GM12878 (cell line): ENCODE results near the gene SH3D19. TPM values are rescaled to one million over a fixed set of nuclear protein-coding genes. Genes with fewer than 3 reads are reported as not detected.

Source experiments
- ATAC-seq: fragments of 200-7000 bp; cut with Tn5 transposase; 3 replicates; pipeline ENCODE4 v1.9.1; 2020; ENCODE audit warnings: mild to moderate bottlenecking, moderate library complexity
- BruUV-seq: library from RNA; stranded (reverse); fragments of 400-500 nt; replicated peaks from 2 replicates; lab custom pipeline; 2021; lab: Mats Ljungman, UMichigan
- CTCF ChIA-PET: fragments of 300-600 bp; sonication (Branson Sonifier 250); formaldehyde crosslinking; extraction: SDS; loops from one replicate; lab custom pipeline; 2021; ENCODE audit warnings: inconsistent platforms; lab: Yijun Ruan, JAX
- POLR2A ChIA-PET: fragments of 350-600 bp; formaldehyde crosslinking; extraction: SDS; loops from one replicate; lab custom pipeline; 2021; ENCODE audit warnings: inconsistent platforms; lab: Charles Lee
- RAD21 ChIA-PET: fragments of 300-600 bp; sonication (Branson Sonifier 250); formaldehyde crosslinking; loops from one replicate; lab custom pipeline; 2023; ENCODE audit warnings: antibody characterized with exemption; ENCODE audit not compliant: unreplicated experiment; lab: Charles Lee
- SMC1A ChIA-PET: fragments of 300-600 bp; sonication (Branson Sonifier 250); formaldehyde crosslinking; loops from one replicate; lab custom pipeline; 2023; ENCODE audit not compliant: unreplicated experiment, uncharacterized antibody; lab: Charles Lee
- DNase-seq: peaks from one replicate; pipeline ENCODE4 v3.0.0-alpha.2; 2011; ENCODE audit warnings: low read depth, low spot score
- FAIRE-seq: peaks from 3 replicates; lab custom pipeline; 2011; peaks lifted over from hg19 to GRCh38; lab: Jason Lieb, UNC
- H2AFZ ChIP-seq: 2 replicates; pipeline ENCODE4 v1.6.0; 2011; ENCODE audit warnings: low read depth, low read length, control low read depth; ENCODE audit not compliant: control insufficient read depth
- H3K27ac ChIP-seq: 2 replicates; pipeline ENCODE4 v1.5.1; 2011; ENCODE audit warnings: control low read depth; ENCODE audit not compliant: control insufficient read depth, insufficient read depth
- H3K27me3 ChIP-seq, 2 experiments: replicated peaks in 1 of 2; 2 replicates each; pipeline versions ENCODE4 v1.6.0 to v1.6.1; 2011; ENCODE audit warnings: low read length in 1 of 2; ENCODE audit not compliant: control insufficient read depth in 2 of 2, insufficient read depth in 2 of 2
- H3K36me3 ChIP-seq, 2 experiments: 2 replicates each; pipeline ENCODE4 v1.5.1; 2011; ENCODE audit warnings: low read length in 1 of 2; ENCODE audit not compliant: control insufficient read depth in 2 of 2, insufficient read depth in 2 of 2
- H3K4me1 ChIP-seq: 2 replicates; pipeline ENCODE4 v1.6.1; 2011; ENCODE audit warnings: mild to moderate bottlenecking, low read length, moderate library complexity, mixed read lengths; ENCODE audit not compliant: control insufficient read depth, insufficient read depth
- H3K4me2 ChIP-seq: 2 replicates; pipeline ENCODE4 v1.6.0; 2011; ENCODE audit warnings: control low read depth; ENCODE audit not compliant: control insufficient read depth, insufficient read depth
- H3K4me3 ChIP-seq: fragments of 200-600 bp; sonication (generic); 2 replicates; pipeline ENCODE4 v1.5.1; 2016
- H3K79me2 ChIP-seq: 2 replicates; pipeline ENCODE4 v1.6.0; 2011; ENCODE audit warnings: low read length; ENCODE audit not compliant: control insufficient read depth, insufficient read depth
- H3K9ac ChIP-seq: 2 replicates; pipeline ENCODE4 v1.8.0; 2011; ENCODE audit warnings: low read length, control low read depth, mixed read lengths; ENCODE audit not compliant: control insufficient read depth, insufficient read depth
- H3K9me3 ChIP-seq: replicated peaks from 3 replicates; pipeline ENCODE4 v1.5.1; 2011; ENCODE audit warnings: mild to moderate bottlenecking, low read length; ENCODE audit not compliant: control insufficient read depth, insufficient read depth
- H4K20me1 ChIP-seq: 2 replicates; pipeline ENCODE4 v1.6.0; 2011; ENCODE audit not compliant: control insufficient read depth, insufficient read depth
- CBFB ChIP-seq: IDR thresholded peaks from 2 replicates; pipeline ENCODE4 v1.6.1; 2016; ENCODE audit warnings: antibody characterized with exemption, low read depth
- CHD4 ChIP-seq: fragments of 200-600 bp; sonication (generic); IDR thresholded peaks from 2 replicates; pipeline ENCODE4 v1.6.1; 2016; ENCODE audit warnings: mild to moderate bottlenecking
- IKZF1 ChIP-seq: fragments of 450-650 bp; conservative IDR thresholded peaks from 2 replicates; pipeline ENCODE4 v1.6.1; 2017; ENCODE audit warnings: antibody characterized with exemption, mild to moderate bottlenecking
- NRF1 ChIP-seq: conservative IDR thresholded peaks from 2 replicates; pipeline ENCODE4 v1.6.1; 2011; ENCODE audit warnings: mild to moderate bottlenecking, low read depth, low read length, improper control_type of control experiment
- SMAD1 ChIP-seq: fragments of 450-650 bp; IDR thresholded peaks from 2 replicates; pipeline ENCODE4 v1.6.1; 2018; ENCODE audit warnings: mild to moderate bottlenecking, low read depth; ENCODE audit not compliant: partially characterized antibody
- SPI1 ChIP-seq: IDR thresholded peaks from 2 replicates; pipeline ENCODE4 v1.6.1; 2011; ENCODE audit warnings: low read depth, mild to moderate bottlenecking, low read length, moderate library complexity, borderline replicate concordance; ENCODE audit not compliant: insufficient read depth
- SRF ChIP-seq, 2 experiments: IDR thresholded peaks; 2 replicates each; pipeline ENCODE4 v1.6.1; 2011; ENCODE audit warnings: low read depth in 2 of 2, low read length in 2 of 2, mild to moderate bottlenecking in 1 of 2, moderate library complexity in 1 of 2
- YBX1 ChIP-seq: fragments of 450-650 bp; IDR thresholded peaks from 2 replicates; pipeline ENCODE4 v1.6.1; 2016; ENCODE audit warnings: antibody characterized with exemption
- WGBS: methylation state at CpG from one replicate; pipeline ENCODE4 v1.1.6; 2016; ENCODE audit warnings: low lambda C conversion rate; ENCODE audit not compliant: insufficient replicate concordance, insufficient coverage; ENCODE audit errors: missing lambda C conversion rate; 5-methylcytosine and 5-hydroxymethylcytosine counted together
- in situ Hi-C: fragments of 300-500 bp; cut with MboI; formaldehyde crosslinking; loops from 9 replicates; pipeline ENCODE4 v1.14.3; 2018; ENCODE audit warnings: mixed read lengths
- intact Hi-C: fragments of 100-400 bp; cut with micrococcal nuclease; formaldehyde crosslinking; loops from one replicate; pipeline ENCODE4 v1.14.2; 2022; ENCODE audit not compliant: unreplicated experiment
- polyA plus RNA-seq, 11 experiments: library from polyadenylated mRNA; depleted of rRNA in 4 of 11; unstranded in 6 of 11; stranded (reverse) in 5 of 11; fragments of >200 nt; fragmentation: Nextera tagmentation in 4 of 11; fragmentation: Illumina TruSeq in 1 of 11; extraction: Ambion mirVana in 4 of 11; extraction: Trizol in 1 of 11; gene quantifications; 1 replicate in 1 of 11; 2 replicates in 10 of 11; pipeline versions ENCODE4 v1.2.1 to v1.2.3, GENCODE V29; 2011 to 2016; ENCODE audit warnings: inconsistent platforms in 2 of 11, missing spikeins in 2 of 11, low read depth in 1 of 11
- total RNA-seq, 4 experiments: library from RNA; depleted of rRNA in 3 of 4; stranded (reverse); fragments of >200 nt in 3 of 4; fragmentation: Illumina TruSeq in 1 of 4; extraction: Trizol in 1 of 4; gene quantifications; 2 replicates each; pipeline versions ENCODE4 v1.2.1 to v1.2.3, GENCODE V29; 2013 to 2021
- TF ChIP-seq, protein P1 (sequence below): IDR thresholded peaks from 2 replicates; pipeline ENCODE4 v1.6.1; 2012; ENCODE audit warnings: low read depth, low read length, improper control_type of control experiment
- TF ChIP-seq, protein P2 (sequence below): fragments of 450-650 bp; IDR thresholded peaks from 2 replicates; pipeline ENCODE4 v1.6.1; 2017; ENCODE audit warnings: mild to moderate bottlenecking, moderate library complexity
- TF ChIP-seq, protein P3 (sequence below): fragments of 150-350 bp; IDR thresholded peaks from 2 replicates; pipeline ENCODE4 v1.6.1; 2016; ENCODE audit warnings: low read depth, low read length

SH3D19 gene
- total and polyA plus RNA-seq, 10 of the 15 experiments (the other 5 are each of a cell fraction or from before 2014, with no cell fraction given): 0.03 to 6.9 (median 0.33) TPM; not detected in 3

DNA sequence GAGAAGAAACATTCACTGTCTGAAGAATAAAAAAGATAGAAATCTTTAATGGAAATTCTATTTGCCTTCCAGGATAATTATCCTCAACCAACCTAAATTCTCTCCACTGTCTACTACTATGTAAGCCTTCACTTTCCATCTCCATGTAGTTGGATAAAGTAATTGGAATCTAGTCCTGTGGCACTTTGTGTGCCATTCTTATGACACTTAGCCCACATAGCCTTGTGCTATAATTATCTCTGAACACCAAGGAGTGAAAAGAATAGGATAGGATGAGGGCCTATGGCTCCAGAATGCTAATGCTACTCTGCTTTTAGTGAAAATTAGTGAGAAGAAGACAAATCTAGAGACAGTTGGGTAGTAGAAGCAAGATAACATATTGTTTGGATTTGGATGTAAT lies 28.2 kb downstream of the SH3D19 start:
- Histone ChIP-seq H2AFZ (no peak overlapping the region), H3K27ac (no peak overlapping the region), H3K4me2 (no peak overlapping the region), H3K4me1 (no peaks in the 10 kb centered on the region), H3K9me3 (no peaks in the 10 kb centered on the region), H3K36me3 (no peaks in the 10 kb centered on the region), H3K9ac (no peak overlapping the region), H4K20me1 (no peaks in the 10 kb centered on the region), H3K27me3 (no peaks in the 10 kb centered on the region), H3K79me2 (no peaks in the 10 kb centered on the region), H3K4me3 (no peak overlapping the region)
- intact Hi-C loops (no loop called here), in situ Hi-C loops (no loop called here)
- ChIA-PET POLR2A (no interaction called here), RAD21 (no interaction called here), SMC1A (no interaction called here), CTCF (interaction anchor here (1.1 kb wide), 1 partner anchor 19 kb away, joined by 3 read pairs; no protein-coding TSS in a partner anchor)
- ATAC-seq: no peak
- FAIRE-seq: no peak
- DNase-seq: no peak
- TF ChIP-seq NRF1 (no peak), SRF (IDR thresholded peaks at IDR 0.05; ENCODE audit: low read depth in 2 of 2, low read length in 2 of 2) (no peak), IKZF1 (no peak), YBX1 (no peak), CHD4 (no peak), SMAD1 (no peak)
- no TSS peak for BruUV-seq

DNA sequence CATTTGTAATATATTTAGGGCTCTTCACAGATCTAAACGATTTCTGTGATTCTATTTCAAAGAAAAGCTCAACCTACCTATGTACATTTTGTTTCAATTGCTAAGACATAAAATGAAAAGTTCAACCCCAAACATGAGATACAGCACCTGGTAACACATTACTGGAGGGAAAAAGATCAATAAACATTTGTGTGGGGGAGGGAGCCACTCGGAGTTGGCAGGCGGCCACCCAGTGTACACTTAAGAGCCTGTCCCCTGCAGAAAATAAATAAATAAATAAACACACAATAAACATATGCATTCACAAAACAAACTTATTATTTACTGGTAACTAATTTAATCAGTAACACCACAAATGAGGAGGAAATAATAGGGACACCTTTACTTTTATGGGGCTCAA lies 29.2 kb downstream of the SH3D19 start:
- Histone ChIP-seq H3K36me3 (no peaks in the 10 kb centered on the region), H3K79me2 (no peaks in the 10 kb centered on the region), H3K27ac (no peak overlapping the region), H3K27me3 (no peaks in the 10 kb centered on the region), H3K9ac (no peak overlapping the region), H3K4me3 (no peak overlapping the region), H3K9me3 (no peaks in the 10 kb centered on the region), H2AFZ (no peak overlapping the region), H3K4me2 (no peak overlapping the region), H3K4me1 (no peaks in the 10 kb centered on the region), H4K20me1 (no peaks in the 10 kb centered on the region)
- POLR2A ChIA-PET: no interaction called here
- ATAC-seq (no peak), FAIRE-seq (no peak), DNase-seq (no peak)
- CTCF ChIA-PET: interaction anchor here (1.1 kb wide), 1 partner anchor 18 kb away, joined by 3 read pairs; no protein-coding TSS in a partner anchor
- 9% methylated on average over 3 of the region's 3 CpGs for WGBS
- in situ Hi-C loops: no loop called here
- SMC1A ChIA-PET: no interaction called here
- RAD21 ChIA-PET: no interaction called here
- BruUV-seq: no TSS peak
- intact Hi-C loops: no loop called here
- TF ChIP-seq, protein P1, sequence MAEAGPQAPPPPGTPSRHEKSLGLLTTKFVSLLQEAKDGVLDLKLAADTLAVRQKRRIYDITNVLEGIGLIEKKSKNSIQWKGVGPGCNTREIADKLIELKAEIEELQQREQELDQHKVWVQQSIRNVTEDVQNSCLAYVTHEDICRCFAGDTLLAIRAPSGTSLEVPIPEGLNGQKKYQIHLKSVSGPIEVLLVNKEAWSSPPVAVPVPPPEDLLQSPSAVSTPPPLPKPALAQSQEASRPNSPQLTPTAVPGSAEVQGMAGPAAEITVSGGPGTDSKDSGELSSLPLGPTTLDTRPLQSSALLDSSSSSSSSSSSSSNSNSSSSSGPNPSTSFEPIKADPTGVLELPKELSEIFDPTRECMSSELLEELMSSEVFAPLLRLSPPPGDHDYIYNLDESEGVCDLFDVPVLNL: no peak
- TF ChIP-seq, protein P2, sequence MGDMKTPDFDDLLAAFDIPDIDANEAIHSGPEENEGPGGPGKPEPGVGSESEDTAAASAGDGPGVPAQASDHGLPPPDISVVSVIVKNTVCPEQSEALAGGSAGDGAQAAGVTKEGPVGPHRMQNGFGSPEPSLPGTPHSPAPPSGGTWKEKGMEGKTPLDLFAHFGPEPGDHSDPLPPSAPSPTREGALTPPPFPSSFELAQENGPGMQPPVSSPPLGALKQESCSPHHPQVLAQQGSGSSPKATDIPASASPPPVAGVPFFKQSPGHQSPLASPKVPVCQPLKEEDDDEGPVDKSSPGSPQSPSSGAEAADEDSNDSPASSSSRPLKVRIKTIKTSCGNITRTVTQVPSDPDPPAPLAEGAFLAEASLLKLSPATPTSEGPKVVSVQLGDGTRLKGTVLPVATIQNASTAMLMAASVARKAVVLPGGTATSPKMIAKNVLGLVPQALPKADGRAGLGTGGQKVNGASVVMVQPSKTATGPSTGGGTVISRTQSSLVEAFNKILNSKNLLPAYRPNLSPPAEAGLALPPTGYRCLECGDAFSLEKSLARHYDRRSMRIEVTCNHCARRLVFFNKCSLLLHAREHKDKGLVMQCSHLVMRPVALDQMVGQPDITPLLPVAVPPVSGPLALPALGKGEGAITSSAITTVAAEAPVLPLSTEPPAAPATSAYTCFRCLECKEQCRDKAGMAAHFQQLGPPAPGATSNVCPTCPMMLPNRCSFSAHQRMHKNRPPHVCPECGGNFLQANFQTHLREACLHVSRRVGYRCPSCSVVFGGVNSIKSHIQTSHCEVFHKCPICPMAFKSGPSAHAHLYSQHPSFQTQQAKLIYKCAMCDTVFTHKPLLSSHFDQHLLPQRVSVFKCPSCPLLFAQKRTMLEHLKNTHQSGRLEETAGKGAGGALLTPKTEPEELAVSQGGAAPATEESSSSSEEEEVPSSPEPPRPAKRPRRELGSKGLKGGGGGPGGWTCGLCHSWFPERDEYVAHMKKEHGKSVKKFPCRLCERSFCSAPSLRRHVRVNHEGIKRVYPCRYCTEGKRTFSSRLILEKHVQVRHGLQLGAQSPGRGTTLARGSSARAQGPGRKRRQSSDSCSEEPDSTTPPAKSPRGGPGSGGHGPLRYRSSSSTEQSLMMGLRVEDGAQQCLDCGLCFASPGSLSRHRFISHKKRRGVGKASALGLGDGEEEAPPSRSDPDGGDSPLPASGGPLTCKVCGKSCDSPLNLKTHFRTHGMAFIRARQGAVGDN: no peak
- no peak for TF ChIP-seq SPI1
- no peak for TF ChIP-seq CBFB
- TF ChIP-seq, protein P3, sequence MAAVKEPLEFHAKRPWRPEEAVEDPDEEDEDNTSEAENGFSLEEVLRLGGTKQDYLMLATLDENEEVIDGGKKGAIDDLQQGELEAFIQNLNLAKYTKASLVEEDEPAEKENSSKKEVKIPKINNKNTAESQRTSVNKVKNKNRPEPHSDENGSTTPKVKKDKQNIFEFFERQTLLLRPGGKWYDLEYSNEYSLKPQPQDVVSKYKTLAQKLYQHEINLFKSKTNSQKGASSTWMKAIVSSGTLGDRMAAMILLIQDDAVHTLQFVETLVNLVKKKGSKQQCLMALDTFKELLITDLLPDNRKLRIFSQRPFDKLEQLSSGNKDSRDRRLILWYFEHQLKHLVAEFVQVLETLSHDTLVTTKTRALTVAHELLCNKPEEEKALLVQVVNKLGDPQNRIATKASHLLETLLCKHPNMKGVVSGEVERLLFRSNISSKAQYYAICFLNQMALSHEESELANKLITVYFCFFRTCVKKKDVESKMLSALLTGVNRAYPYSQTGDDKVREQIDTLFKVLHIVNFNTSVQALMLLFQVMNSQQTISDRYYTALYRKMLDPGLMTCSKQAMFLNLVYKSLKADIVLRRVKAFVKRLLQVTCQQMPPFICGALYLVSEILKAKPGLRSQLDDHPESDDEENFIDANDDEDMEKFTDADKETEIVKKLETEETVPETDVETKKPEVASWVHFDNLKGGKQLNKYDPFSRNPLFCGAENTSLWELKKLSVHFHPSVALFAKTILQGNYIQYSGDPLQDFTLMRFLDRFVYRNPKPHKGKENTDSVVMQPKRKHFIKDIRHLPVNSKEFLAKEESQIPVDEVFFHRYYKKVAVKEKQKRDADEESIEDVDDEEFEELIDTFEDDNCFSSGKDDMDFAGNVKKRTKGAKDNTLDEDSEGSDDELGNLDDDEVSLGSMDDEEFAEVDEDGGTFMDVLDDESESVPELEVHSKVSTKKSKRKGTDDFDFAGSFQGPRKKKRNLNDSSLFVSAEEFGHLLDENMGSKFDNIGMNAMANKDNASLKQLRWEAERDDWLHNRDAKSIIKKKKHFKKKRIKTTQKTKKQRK: no peak
